GM03348 (cell line): Measurements from ENCODE around the gene CEACAM8.
"Not testable (repeated sequence)": the region's sequence is repeated elsewhere in the genome, so short reads cannot be mapped to it uniquely, and the experiment has no call there.

Experiments used
- DNase-seq: peaks from one replicate; pipeline ENCODE4 v3.0.0; 2012; ENCODE audit warnings: low spot score

CEACAM8 gene

DNA sequence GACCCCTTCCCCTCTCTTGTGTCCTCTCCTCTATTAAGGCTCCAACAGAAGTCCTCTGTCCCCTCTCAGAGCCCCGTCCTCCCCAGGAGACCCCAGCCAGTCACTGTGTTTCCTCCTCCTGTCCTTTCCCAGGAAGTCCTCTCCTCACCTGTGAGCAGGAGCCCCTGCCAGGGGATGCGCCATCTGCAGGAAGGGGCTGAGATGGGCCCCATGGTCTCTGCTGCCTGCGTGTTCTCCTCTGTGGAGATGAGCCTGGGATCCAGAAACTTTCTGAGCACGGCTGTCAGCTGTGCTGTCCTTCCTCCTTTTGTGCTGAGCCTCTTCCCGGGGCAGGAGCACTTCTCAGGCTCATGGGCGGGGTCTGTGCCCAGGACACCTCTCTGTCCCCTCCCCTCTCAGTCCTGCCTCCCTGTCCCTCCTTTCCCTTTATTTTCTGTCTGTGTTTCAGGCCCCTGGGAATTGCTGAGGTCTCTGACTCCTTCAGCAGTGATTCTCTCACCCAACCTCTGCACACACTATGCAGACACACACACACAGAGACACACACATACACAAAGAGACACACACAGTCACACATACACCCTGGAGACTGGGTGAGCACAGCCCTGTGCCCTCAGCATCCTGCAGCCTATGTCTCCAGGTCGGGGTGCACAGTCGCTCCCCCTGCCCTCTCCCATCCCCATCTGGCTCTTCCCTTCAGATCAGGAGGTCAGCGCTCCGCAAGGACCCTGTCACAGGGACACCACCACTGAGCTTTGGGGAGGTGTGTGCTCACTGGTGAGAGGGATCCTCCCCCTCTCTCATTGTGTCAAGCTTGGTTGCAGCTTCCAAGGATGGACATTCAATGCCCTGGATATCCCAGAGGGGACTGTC lies at the start of gene CEACAM8:
CEACAM8 (minus strand) TSS at position 308 of the 873 bp plus-strand sequence; CDS start at position 212, 96 bp downstream.
- no peak for DNase-seq

- DNase-seq, result not testable (repeated sequence)
Measured at GRCh38 chr19:42639324-42640092, 44.8 kb upstream of the CEACAM8 start.

GRCh38 chr19:42635233-42635539 lies 40.5 kb upstream of the CEACAM8 start:
- DNase-seq, result no peak

DNA sequence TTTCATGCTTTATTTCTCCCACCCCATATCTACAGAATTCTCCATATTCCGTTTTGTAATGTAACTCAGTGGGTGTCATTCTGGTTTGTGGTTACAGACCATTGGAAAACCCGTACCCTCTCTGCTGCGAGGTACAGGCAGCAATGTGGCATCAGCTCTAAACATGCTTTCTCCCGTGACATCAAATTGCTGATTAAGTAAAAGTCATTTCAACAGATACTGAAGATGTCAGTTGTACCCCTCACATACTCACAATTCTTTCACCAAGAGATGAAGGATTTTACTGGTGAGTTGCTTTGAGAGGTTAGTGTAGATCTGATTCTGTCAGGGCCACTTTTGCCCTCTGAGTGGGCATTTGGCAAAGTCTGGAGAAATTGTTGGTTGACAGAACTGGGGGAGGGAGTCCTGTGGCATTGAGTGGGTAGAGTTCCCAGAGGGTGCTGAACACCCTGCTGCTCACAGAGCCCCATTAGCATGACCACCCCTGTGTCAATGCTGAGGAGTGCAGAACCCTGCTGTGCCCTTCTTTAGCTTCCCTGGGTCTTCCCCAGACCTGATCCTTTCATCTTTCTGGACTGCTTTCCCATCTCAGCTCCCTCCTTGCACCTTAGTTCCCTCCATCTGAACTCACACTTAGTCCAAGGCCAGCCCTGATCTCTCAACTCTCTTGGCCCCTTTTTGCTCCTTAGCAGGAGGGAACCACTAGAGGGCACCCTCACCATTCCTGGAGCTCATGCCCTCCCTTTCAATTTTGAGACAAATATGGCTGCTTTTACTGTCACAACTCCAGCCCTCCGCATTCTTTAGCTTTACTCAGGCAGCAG lies 39.9 kb upstream of the CEACAM8 start:
- DNase-seq, result peak; percentile 77

DNA sequence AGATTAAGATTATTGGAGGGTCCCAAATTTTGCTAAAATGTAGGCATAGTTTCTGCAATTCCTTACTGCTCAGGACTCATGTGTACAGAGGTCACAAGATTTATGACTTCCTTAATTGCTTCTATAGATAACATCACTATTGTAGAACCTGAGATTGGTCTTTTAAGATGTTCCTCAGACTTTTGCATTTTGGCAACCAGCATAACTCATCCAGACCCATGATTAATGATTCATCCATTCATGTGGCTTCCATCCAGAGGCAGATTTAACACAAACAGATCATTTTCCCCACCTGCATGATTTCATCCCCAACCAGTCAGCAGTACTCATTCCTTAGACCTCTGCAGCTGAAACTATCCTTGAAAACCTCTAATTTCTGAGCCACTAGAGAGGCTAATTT lies 34.5 kb upstream of the CEACAM8 start:
- no peak for DNase-seq

GRCh38 chr19:42628411-42629140 lies 33.9 kb upstream of the CEACAM8 start:
- DNase-seq, result no peak

DNA sequence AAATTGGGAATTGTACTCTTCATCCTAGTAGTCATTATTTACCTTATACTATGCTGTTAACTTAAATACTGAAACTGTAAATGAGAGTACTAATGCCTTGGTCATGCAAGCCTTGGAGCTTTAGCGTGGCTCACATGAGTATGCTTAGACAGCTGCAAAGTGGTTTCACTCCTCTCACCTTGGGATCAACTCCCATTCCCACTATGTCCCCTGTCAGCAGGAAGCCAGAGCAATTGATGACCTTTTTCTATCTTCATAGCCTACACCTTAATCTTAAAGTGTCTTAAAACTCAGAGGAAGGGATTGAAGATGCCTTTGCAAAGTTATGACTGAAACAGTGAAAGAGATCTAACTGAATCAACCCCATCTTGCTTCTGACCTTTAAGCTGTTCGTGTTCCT lies 33.2 kb upstream of the CEACAM8 start:
- no peak for DNase-seq

DNA sequence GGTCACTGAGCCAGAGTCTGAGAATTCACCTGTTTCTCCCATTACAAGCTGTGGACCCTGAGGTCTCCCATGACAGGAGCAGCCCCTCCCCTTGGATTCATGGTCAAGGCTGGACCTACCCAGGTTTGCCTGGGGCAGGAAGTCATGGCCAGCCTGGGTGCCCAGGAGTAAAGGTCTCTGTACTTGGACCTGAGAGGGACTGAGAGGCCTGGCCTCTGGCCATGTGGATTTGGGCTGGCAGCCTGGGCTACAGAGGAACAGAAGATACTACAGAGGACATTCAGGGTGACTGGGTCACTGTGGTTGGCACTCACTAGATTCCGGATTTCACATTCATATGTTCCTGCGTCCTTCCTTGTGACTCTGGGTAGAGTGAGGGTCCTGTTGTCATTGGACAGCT lies 31.5 kb upstream of the CEACAM8 start:
- DNase-seq, result no peak

- no peak for DNase-seq
Measured at GRCh38 chr19:42619271-42619670, 24.5 kb upstream of the CEACAM8 start.

DNA sequence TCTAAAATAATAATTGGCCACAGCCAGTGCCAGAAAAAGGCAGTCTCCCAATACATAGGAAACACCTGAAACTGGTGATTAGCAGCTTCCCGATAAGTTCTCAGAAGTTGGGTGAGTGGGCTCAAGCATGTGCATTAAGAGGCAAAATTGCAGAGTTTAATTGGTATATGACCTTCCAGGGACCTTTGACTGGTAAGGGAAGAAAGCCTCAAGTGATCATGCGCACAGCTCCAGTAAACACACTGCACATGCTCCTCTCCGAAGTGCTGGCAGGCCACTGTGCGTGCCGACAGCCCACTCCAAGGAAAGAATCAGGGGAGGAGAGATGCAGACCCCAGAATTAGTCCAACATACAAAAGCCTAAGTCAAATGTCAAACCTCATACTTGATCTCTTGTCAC lies 18.9 kb upstream of the CEACAM8 start:
- DNase-seq, result no peak

- DNase-seq, result not testable (repeated sequence)
Measured at GRCh38 chr19:42610401-42610915, 15.7 kb upstream of the CEACAM8 start.

- peak; percentile 50 for DNase-seq
Measured at GRCh38 chr19:42606660-42607351, 12.1 kb upstream of the CEACAM8 start.

DNA sequence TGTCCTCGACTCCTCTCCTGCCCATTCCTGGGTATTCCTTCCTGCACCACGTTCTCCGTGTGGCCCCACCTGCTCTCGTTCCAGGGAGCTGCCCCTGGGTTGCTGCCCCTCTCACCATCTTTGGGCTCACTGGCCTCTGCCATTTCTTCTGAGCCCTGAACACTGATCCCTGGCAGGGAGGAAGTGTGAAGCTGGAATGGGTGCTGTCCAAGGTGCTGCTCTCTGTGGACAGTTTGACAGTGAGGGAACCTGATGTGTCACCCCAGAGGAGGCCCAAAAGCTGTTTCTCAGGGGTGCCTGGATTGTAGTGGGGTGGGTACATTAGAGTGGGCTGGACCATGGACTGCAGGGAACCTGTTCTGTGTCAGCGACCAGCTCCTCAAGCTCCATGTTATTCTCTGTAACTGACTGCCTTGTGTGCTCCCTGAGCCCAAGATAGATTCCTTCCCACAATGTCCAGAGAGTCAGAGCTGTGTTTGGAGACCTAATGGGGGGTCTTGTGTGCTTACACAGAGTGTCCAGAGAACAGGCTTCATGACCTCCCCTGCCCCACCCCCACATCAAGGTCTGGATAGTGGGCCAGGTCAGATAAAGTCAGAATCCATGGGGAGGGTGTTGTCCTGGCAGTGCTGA lies 7.2 kb upstream of the CEACAM8 start:
- peak; percentile 75 for DNase-seq

- peak; percentile 72 for DNase-seq
Measured at GRCh38 chr19:42596391-42597072, 1.8 kb upstream of the CEACAM8 start.

- no peak for DNase-seq
Measured at GRCh38 chr19:42595550-42596172, 937 bp upstream of the CEACAM8 start.

GRCh38 chr19:42589792-42590191 lies 4.9 kb downstream of the CEACAM8 start:
- DNase-seq, result no peak

DNA sequence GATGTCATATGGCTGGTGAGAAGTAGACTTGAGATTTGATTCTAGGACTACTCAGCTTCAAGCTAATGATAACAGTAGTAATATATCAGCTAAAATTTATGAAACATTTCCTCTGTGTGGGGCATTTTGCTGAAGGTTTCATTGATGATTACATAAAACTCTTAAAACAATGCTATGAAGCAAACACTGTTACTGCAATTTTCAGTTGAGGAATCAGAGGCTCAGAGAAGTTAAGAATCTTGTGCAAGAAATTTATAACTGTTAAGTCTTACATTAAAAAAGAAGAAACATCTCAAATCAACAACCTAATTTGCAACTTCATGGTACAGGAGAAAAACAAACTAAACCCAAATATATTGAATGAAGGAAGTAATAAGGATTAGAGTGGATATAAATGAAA lies 10.3 kb downstream of the CEACAM8 start:
- DNase-seq, result no peak

- no peak for DNase-seq
Measured at GRCh38 chr19:42577016-42577415, 17.7 kb downstream of the CEACAM8 start.

DNA sequence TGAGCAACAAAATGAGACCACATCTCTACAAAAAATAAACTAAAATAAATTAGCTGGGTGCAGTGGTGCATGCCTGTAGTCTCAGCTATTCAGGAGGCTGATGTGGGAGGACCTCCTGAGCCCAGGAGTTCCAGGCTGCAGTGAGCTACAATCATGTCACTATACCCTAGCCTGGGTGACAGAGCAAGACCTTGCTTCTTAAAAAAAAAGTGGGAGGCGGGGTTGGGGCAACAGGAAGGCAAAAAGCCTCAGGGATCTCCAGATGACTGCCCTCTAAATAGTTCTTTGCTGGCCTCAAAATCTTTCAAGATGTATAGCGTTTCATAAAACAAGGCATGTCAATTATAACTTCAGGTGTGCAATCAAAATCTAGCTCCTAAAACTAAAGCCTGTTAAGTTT lies 18.5 kb downstream of the CEACAM8 start:
- no peak for DNase-seq
